ENCODE measurements around the gene EDAR. TPM values are rescaled to one million over a fixed set of nuclear protein-coding genes. Genes with fewer than 3 reads are reported as not detected.
A peak's percentile ranks its signal among the peaks of the same experiment; 100 is the strongest.

EDAR gene
- total and polyA plus RNA-seq, 5 donors = 0.09 TPM; not detected in 4

GRCh38 chr2:108905176-108905575 lies 83.8 kb downstream of the EDAR start:
- peak; percentile 29 to 60 for ATAC-seq

GRCh38 chr2:108904680-108905079 lies 84.3 kb downstream of the EDAR start:
- H3K27ac ChIP-seq (ENCODE audit: low read length) = no peak overlapping the region
- WGBS = 72% methylated on average over 3 of the region's 3 CpGs

More at GRCh38 chr2:108905176-108905575, 83.8 kb downstream of the EDAR start:
- WGBS = 45% methylated on average over 3 of the region's 3 CpGs
- intact Hi-C loops (cut with DNase I) = no loop called here
- no peak overlapping the region for H3K27ac ChIP-seq (ENCODE audit: low read length)
- no peaks in the 10 kb centered on the region for H3K4me1 ChIP-seq (ENCODE audit: control insufficient read depth, insufficient read depth, low read length)
- peak in 1 of 3 donors; percentile 41 for DNase-seq
- H3K9me3 ChIP-seq (ENCODE audit: control insufficient read depth, low read length) = no peaks in the 10 kb centered on the region
- H3K27me3 ChIP-seq (ENCODE audit: control insufficient read depth, insufficient read depth) = no peaks in the 10 kb centered on the region
- no peak overlapping the region for H3K4me3 ChIP-seq (ENCODE audit: low read length)

GRCh38 chr2:108898315-108899082 lies 90.5 kb downstream of the EDAR start:
- DNase-seq = no peak
- Histone ChIP-seq H3K27me3 (ENCODE audit: control insufficient read depth, insufficient read depth) (no peaks in the 10 kb centered on the region), H3K27ac (ENCODE audit: low read length) (no peak overlapping the region), H3K4me1 (ENCODE audit: control insufficient read depth, insufficient read depth, low read length) (no peaks in the 10 kb centered on the region), H3K9me3 (ENCODE audit: control insufficient read depth, low read length) (no peaks in the 10 kb centered on the region), H3K4me3 (ENCODE audit: low read length) (no peak overlapping the region)
- intact Hi-C loops (cut with DNase I) = no loop called here
- 90% methylated on average over 1 of the region's 1 CpG for WGBS
- ATAC-seq = no peak

More at GRCh38 chr2:108904680-108905079, 84.3 kb downstream of the EDAR start:
- H3K4me1 ChIP-seq (ENCODE audit: control insufficient read depth, insufficient read depth, low read length) = no peaks in the 10 kb centered on the region
- DNase-seq = no peak
- intact Hi-C loops (cut with DNase I) = no loop called here
- H3K9me3 ChIP-seq (ENCODE audit: control insufficient read depth, low read length) = no peaks in the 10 kb centered on the region
- ATAC-seq = no peak
- no peak overlapping the region for H3K4me3 ChIP-seq (ENCODE audit: low read length)
- H3K27me3 ChIP-seq (ENCODE audit: control insufficient read depth, insufficient read depth) = no peaks in the 10 kb centered on the region

GRCh38 chr2:108896741-108897140 lies 92.3 kb downstream of the EDAR start:
- 91% methylated on average over 13 of the region's 13 CpGs for WGBS
- no peaks in the 10 kb centered on the region for H3K27me3 ChIP-seq (ENCODE audit: control insufficient read depth, insufficient read depth)
- no peak for DNase-seq
- H3K4me1 ChIP-seq (ENCODE audit: control insufficient read depth, insufficient read depth, low read length) = no peaks in the 10 kb centered on the region
- H3K4me3 ChIP-seq (ENCODE audit: low read length) = no peak overlapping the region
- no peak for ATAC-seq
- no peaks in the 10 kb centered on the region for H3K9me3 ChIP-seq (ENCODE audit: control insufficient read depth, low read length)
- intact Hi-C loops (cut with DNase I) = no loop called here
- H3K27ac ChIP-seq (ENCODE audit: low read length) = no peak overlapping the region

GRCh38 chr2:108895188-108895587 lies 93.8 kb downstream of the EDAR start:
- no peak for DNase-seq
- H3K4me3 ChIP-seq (ENCODE audit: low read length) = no peak overlapping the region
- no peaks in the 10 kb centered on the region for H3K27me3 ChIP-seq (ENCODE audit: control insufficient read depth, insufficient read depth)
- intact Hi-C loops (cut with DNase I) = no loop called here
- no peak overlapping the region for H3K27ac ChIP-seq (ENCODE audit: low read length)
- H3K4me1 ChIP-seq (ENCODE audit: control insufficient read depth, insufficient read depth, low read length) = no peaks in the 10 kb centered on the region
- WGBS = 87% methylated on average over 2 of the region's 2 CpGs
- ATAC-seq = no peak
- peaks cover 2% of the 10 kb centered on the region for H3K9me3 ChIP-seq (ENCODE audit: control insufficient read depth, low read length)

- DNase-seq (no peak), ATAC-seq (no peak)
- intact Hi-C loops (cut with DNase I) = no loop called here
- Histone ChIP-seq H3K27me3 (ENCODE audit: control insufficient read depth, insufficient read depth) (no peaks in the 10 kb centered on the region), H3K4me1 (ENCODE audit: control insufficient read depth, insufficient read depth, low read length) (no peaks in the 10 kb centered on the region), H3K9me3 (ENCODE audit: control insufficient read depth, low read length) (peaks cover 3% of the 10 kb centered on the region), H3K4me3 (ENCODE audit: low read length) (no peak overlapping the region), H3K27ac (ENCODE audit: low read length) (no peak overlapping the region)
- WGBS = 77% methylated on average over 3 of the region's 3 CpGs
These were observed 94.3 kb downstream of the EDAR start for GRCh38 chr2:108894766-108895165.

GRCh38 chr2:108893277-108893676 lies 95.7 kb downstream of the EDAR start:
- intact Hi-C loops (cut with DNase I) = no loop called here
- WGBS = 82% methylated on average over 1 of the region's 1 CpG
- DNase-seq (no peak), ATAC-seq (no peak)
- no peak overlapping the region for H3K27ac ChIP-seq (ENCODE audit: low read length)
- no peaks in the 10 kb centered on the region for H3K27me3 ChIP-seq (ENCODE audit: control insufficient read depth, insufficient read depth)
- H3K4me3 ChIP-seq (ENCODE audit: low read length) = no peak overlapping the region
- no peaks in the 10 kb centered on the region for H3K4me1 ChIP-seq (ENCODE audit: control insufficient read depth, insufficient read depth, low read length)
- H3K9me3 ChIP-seq (ENCODE audit: control insufficient read depth, low read length) = peaks cover 3% of the 10 kb centered on the region

- H3K27me3 ChIP-seq (ENCODE audit: control insufficient read depth, insufficient read depth) = no peaks in the 10 kb centered on the region
- no peak for DNase-seq
- no peak overlapping the region for H3K27ac ChIP-seq (ENCODE audit: low read length)
- intact Hi-C loops (cut with DNase I) = no loop called here
- 97% methylated on average over 1 of the region's 1 CpG for WGBS
- H3K4me1 ChIP-seq (ENCODE audit: control insufficient read depth, insufficient read depth, low read length) = no peaks in the 10 kb centered on the region
- no peak for ATAC-seq
- peaks cover 3% of the 10 kb centered on the region for H3K9me3 ChIP-seq (ENCODE audit: control insufficient read depth, low read length)
- H3K4me3 ChIP-seq (ENCODE audit: low read length) = no peak overlapping the region
These were observed 99.1 kb downstream of the EDAR start for GRCh38 chr2:108889907-108890306.

GRCh38 chr2:108884619-108885018 lies 104.4 kb downstream of the EDAR start:
- H3K27me3 ChIP-seq (ENCODE audit: control insufficient read depth, insufficient read depth) = no peaks in the 10 kb centered on the region
- H3K4me3 ChIP-seq (ENCODE audit: low read length) = no peak overlapping the region
- 44% methylated on average over 6 of the region's 6 CpGs for WGBS
- peaks cover 2% of the 10 kb centered on the region for H3K9me3 ChIP-seq (ENCODE audit: control insufficient read depth, low read length)
- no peak overlapping the region for H3K27ac ChIP-seq (ENCODE audit: low read length)
- intact Hi-C loops (cut with DNase I) = no loop called here
- H3K4me1 ChIP-seq (ENCODE audit: control insufficient read depth, insufficient read depth, low read length) = no peaks in the 10 kb centered on the region
- DNase-seq = no peak
- no peak for ATAC-seq

GRCh38 chr2:108878276-108878675 lies 110.7 kb downstream of the EDAR start:
- Histone ChIP-seq H3K27ac (ENCODE audit: low read length) (no peak overlapping the region), H3K4me3 (ENCODE audit: low read length) (no peak overlapping the region), H3K4me1 (ENCODE audit: control insufficient read depth, insufficient read depth, low read length) (no peaks in the 10 kb centered on the region), H3K9me3 (ENCODE audit: control insufficient read depth, low read length) (peaks cover 2% of the 10 kb centered on the region), H3K27me3 (ENCODE audit: control insufficient read depth, insufficient read depth) (no peaks in the 10 kb centered on the region)
- DNase-seq (no peak), ATAC-seq (no peak)
- WGBS = 70% methylated on average over 2 of the region's 2 CpGs
- intact Hi-C loops (cut with DNase I) = no loop called here

GRCh38 chr2:108877506-108877905 lies 111.5 kb downstream of the EDAR start:
- Histone ChIP-seq H3K9me3 (ENCODE audit: control insufficient read depth, low read length) (no peaks in the 10 kb centered on the region), H3K27ac (ENCODE audit: low read length) (no peak overlapping the region), H3K27me3 (ENCODE audit: control insufficient read depth, insufficient read depth) (no peaks in the 10 kb centered on the region), H3K4me3 (ENCODE audit: low read length) (no peak overlapping the region), H3K4me1 (ENCODE audit: control insufficient read depth, insufficient read depth, low read length) (no peaks in the 10 kb centered on the region)
- DNase-seq (no peak), ATAC-seq (no peak)
- intact Hi-C loops (cut with DNase I) = no loop called here
- WGBS = 96% methylated on average over 2 of the region's 2 CpGs
